Activated T-cell treated with anti-CD3 and anti-CD28 coated beads, Interleukin-2, amount 50 U/mL, for 24 hours (primary cell): ENCODE data around the gene TBC1D25.

ENCODE experiments used
- DNase-seq: peaks from one replicate; pipeline ENCODE4 v3.0.0-alpha.2; 2020
- H3K27ac Mint-ChIP-seq: 2 replicates; pipeline ENCODE4 v1.8.0; 2020; ENCODE audit warnings: mild to moderate bottlenecking, mixed read lengths
- H3K27me3 Mint-ChIP-seq: 2 replicates; pipeline ENCODE4 v1.8.0; 2020; ENCODE audit warnings: mixed read lengths
- H3K36me3 Mint-ChIP-seq: 2 replicates; pipeline ENCODE4 v1.8.0; 2020; ENCODE audit warnings: low read depth, mixed read lengths
- H3K4me1 Mint-ChIP-seq: 2 replicates; pipeline ENCODE4 v1.8.0; 2020; ENCODE audit warnings: low read depth, mixed read lengths
- H3K4me3 Mint-ChIP-seq: 2 replicates; pipeline ENCODE4 v1.8.0; 2020; ENCODE audit warnings: mild to moderate bottlenecking, moderate library complexity, mixed read lengths
- H3K9me3 Mint-ChIP-seq: 2 replicates; pipeline ENCODE4 v1.8.0; 2020; ENCODE audit warnings: mixed read lengths

The TBC1D25 gene

DNA sequence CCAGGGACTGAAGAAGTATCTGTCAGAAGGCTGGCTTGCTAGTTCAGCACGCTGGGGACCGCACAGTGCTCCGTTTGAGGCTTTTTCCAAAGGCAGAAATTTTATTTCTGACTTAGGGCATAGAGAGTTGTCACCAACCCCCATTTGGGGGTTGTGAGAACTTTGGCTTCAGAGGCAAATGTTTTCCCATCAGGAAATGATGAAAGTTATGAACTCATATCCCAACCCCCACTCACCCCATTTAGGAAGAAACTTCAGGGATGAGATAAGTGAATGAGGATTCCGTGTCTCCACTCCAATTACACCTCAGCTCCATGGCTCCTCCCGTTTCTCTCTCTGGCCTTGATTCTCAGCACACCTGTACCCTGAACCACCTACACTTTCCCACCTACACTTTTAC is 53.5 kb downstream of the TBC1D25 start:
- Mint-ChIP-seq H3K27me3 (peaks cover 16% of the 10 kb centered on the region), H3K4me3 (no peak overlapping the region), H3K27ac (no peak overlapping the region), H3K36me3 (peaks cover 6% of the 10 kb centered on the region), H3K9me3 (no peaks in the 10 kb centered on the region), H3K4me1 (peaks cover 3% of the 10 kb centered on the region)
- no peak for DNase-seq

DNA sequence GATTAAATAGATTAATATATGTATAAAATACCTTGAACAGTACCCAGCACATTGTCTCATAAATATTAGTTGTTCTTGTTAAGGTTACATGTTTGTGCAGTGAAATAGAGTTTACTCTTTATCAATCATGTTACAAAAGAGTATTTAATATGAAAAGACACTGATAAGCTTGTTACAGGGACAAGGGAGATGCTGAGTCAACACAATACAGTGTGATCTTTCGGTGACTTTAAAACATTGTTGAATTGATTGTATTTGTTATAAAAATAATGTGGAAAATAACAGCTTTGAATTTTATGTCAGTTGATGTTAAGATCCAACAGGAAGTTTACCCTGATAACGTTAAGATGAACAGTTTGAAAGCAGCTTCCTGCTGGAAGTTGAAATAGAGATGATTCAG is 56.4 kb downstream of the TBC1D25 start:
- H3K9me3 Mint-ChIP-seq, result no peaks in the 10 kb centered on the region
- H3K4me1 Mint-ChIP-seq, result peaks cover 8% of the 10 kb centered on the region
- H3K27ac Mint-ChIP-seq, result no peak overlapping the region
- peaks cover 5% of the 10 kb centered on the region for H3K27me3 Mint-ChIP-seq
- no peak for DNase-seq
- peaks cover 24% of the 10 kb centered on the region for H3K36me3 Mint-ChIP-seq
- no peak overlapping the region for H3K4me3 Mint-ChIP-seq

DNA sequence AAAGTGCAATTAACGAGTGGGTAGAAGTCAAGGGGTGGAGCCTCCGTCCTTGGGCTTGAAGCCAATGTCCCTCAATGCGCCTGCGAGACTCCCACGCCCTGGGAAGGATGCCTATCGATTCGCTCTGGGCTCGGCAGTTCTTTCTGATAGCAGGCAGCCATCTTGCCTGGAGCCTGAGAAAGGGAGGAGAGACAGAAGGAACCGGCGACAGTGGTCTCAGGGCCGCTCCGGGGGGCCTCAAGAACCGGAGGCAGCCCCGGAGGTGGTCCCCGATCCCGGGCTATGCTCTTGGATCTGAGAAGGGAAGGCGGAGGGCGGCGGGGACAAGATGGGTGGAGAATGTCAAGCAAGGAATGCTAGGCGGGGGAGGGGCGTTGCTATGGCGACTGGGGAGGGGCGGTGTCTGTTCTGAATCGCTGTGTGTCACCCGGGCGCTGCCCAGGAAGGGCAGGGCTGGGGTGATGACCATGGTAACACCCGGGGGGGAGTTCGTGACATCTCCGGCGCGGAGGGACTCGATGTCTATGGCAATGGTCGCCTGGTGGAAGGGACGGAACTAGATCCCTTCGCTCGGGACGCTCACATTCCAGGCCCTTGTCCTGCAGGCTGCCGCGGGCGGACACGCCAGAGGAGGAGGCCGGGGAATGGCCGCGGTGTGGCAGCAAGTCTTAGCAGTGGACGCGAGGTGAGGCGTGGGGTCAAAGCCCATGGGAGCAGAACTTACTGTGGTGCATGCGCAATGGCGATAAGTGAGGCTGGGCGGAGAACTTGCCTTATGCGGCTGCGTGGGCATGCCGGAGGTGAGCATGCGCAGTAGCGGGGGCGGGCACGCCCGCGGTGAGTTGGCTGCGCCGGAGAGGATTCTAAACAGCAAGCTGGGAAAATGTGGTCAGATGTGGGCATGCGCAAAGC is 58.1 kb downstream of the TBC1D25 start, which contains the start of gene WDR13:
Gene WDR13, plus strand, starts transcription at position 140 of the 912 bp plus-strand sequence. Its CDS starts 505 bp downstream, at position 645.
- Mint-ChIP-seq H3K27me3 (peaks cover 5% of the 10 kb centered on the region), H3K27ac (peak within 1 kb of the TSS; percentile 100), H3K9me3 (no peaks in the 10 kb centered on the region), H3K36me3 (peaks cover 35% of the 10 kb centered on the region), H3K4me3 (peak within 1 kb of the TSS; percentile 96), H3K4me1 (peaks cover 8% of the 10 kb centered on the region)
- peak; percentile 90 for DNase-seq

DNA sequence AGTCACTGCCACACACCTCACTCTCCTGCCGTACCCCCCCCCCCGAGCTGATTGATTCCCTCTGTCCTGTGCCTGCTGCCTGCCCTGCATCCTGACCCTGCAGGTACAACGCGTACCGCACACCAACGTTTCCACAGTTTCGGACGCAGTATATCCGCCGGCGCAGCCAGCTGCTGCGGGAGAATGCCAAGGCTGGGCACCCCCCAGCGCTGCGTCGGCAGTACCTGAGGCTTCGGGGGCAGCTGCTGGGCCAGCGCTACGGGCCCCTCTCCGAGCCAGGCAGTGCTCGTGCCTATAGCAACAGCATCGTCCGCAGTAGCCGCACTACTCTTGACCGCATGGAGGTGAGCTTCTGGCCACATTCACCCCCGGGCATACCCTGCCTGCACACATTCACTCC is 59.1 kb downstream of the TBC1D25 start:
- Mint-ChIP-seq H3K36me3 (peaks cover 39% of the 10 kb centered on the region), H3K4me1 (peaks cover 8% of the 10 kb centered on the region), H3K9me3 (no peaks in the 10 kb centered on the region), H3K27ac (no peak overlapping the region), H3K4me3 (no peak overlapping the region), H3K27me3 (no peaks in the 10 kb centered on the region)
- no peak for DNase-seq

DNA sequence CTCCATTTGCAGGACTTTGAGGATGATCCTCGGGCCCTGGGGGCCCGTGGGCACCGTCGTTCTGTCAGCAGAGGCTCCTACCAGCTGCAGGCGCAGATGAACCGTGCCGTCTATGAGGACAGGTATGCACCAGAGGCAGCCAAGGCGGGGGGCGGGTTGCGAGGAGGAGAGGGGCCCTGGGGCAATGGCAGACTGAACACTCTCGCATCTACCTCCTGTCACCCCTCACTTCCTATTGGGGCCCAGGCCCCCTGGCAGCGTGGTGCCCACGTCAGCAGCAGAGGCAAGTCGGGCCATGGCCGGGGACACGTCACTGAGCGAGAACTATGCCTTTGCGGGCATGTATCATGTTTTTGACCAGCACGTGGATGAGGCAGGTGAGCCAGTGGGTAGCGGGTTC is 59.8 kb downstream of the TBC1D25 start:
- no peak overlapping the region for H3K4me3 Mint-ChIP-seq
- peaks cover 8% of the 10 kb centered on the region for H3K4me1 Mint-ChIP-seq
- no peaks in the 10 kb centered on the region for H3K27me3 Mint-ChIP-seq
- H3K36me3 Mint-ChIP-seq, result peaks cover 43% of the 10 kb centered on the region
- no peak for DNase-seq
- no peaks in the 10 kb centered on the region for H3K9me3 Mint-ChIP-seq
- no peak overlapping the region for H3K27ac Mint-ChIP-seq

DNA sequence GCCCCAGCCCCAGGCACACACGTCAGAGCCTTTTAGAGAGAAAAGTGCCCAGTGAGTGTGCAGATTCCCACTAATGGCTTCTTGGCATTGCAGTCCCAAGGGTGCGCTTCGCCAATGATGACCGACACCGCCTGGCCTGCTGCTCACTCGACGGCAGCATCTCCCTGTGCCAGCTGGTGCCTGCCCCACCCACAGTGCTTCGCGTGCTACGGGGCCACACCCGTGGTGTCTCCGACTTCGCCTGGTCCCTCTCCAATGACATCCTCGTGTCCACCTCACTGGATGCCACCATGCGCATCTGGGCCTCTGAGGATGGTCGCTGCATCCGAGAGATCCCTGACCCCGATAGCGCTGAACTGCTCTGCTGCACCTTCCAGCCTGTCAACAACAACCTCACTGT is 60.7 kb downstream of the TBC1D25 start:
- H3K27ac Mint-ChIP-seq, result no peak overlapping the region
- DNase-seq, result no peak
- H3K36me3 Mint-ChIP-seq, result peaks cover 50% of the 10 kb centered on the region
- H3K27me3 Mint-ChIP-seq, result no peaks in the 10 kb centered on the region
- no peaks in the 10 kb centered on the region for H3K9me3 Mint-ChIP-seq
- peaks cover 8% of the 10 kb centered on the region for H3K4me1 Mint-ChIP-seq
- no peak overlapping the region for H3K4me3 Mint-ChIP-seq

DNA sequence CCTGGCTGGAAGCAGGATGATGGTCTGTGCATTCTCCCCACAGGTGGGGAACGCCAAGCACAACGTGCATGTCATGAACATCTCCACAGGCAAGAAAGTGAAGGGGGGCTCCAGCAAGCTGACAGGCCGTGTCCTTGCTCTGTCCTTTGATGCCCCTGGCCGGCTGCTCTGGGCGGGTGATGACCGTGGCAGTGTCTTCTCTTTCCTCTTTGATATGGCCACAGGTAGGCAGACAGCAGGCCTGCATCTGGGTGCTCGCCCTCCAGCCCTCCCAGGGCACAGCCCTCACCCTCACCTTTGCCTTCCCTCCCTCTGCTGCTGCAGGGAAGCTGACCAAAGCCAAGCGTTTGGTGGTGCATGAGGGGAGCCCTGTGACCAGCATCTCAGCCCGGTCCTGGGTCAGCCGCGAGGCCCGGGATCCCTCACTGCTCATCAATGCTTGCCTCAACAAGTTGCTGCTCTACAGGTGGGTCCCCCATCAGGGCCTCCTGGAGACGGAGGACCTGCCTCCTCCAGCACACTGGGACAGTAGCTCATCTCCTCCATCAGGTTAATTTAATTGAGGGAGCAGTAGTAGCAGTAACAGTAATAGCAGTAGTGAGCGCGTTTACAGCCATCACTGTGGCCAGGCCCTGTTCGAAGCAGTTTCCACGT is 62.4 kb downstream of the TBC1D25 start:
- Mint-ChIP-seq H3K27me3 (no peaks in the 10 kb centered on the region), H3K4me3 (no peak overlapping the region), H3K4me1 (peaks cover 8% of the 10 kb centered on the region), H3K36me3 (peaks cover 50% of the 10 kb centered on the region), H3K9me3 (no peaks in the 10 kb centered on the region), H3K27ac (no peak overlapping the region)
- no peak for DNase-seq

DNA sequence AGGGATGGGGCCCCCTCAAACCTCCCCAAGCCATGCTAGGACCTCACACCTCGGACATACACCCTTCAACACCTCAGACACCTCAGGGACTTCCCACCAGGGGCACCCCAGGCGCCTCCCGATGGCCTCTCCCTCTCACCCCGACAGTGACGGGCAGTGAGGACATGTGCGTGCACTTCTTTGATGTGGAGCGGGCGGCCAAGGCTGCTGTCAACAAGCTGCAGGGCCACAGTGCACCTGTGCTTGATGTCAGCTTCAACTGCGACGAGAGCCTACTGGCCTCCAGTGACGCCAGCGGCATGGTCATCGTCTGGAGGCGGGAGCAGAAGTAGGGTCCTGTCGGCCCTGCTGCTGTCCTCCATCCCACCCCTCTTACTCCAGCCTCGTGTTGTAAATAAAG is 65.2 kb downstream of the TBC1D25 start:
- Mint-ChIP-seq H3K36me3 (peaks cover 31% of the 10 kb centered on the region), H3K27me3 (no peaks in the 10 kb centered on the region), H3K9me3 (no peaks in the 10 kb centered on the region), H3K27ac (no peak overlapping the region), H3K4me3 (no peak overlapping the region), H3K4me1 (peaks cover 2% of the 10 kb centered on the region)
- DNase-seq, result no peak

DNA sequence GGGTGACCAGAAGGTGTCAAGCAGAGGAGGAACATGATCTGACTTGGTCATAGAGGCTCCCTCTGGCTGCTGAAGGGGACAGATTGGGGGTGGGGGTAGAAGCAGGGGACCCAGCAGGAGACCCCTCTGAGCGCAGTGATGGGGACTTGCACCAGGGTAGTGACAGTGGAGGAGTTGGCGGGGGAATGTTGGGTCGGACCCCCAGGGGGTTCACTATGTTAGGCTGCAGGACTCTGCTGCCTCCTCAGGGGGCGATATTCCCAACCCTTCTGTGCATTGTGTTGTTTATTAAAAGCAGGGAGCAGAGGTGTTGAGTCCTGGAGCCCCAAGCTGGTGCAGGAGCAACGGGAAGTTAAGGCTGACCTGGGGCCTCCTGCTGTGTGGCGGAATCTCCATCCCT is 66.6 kb downstream of the TBC1D25 start:
- no peak for DNase-seq
- Mint-ChIP-seq H3K9me3 (no peaks in the 10 kb centered on the region), H3K4me3 (no peak overlapping the region), H3K27ac (no peak overlapping the region), H3K27me3 (no peaks in the 10 kb centered on the region), H3K4me1 (peaks cover 2% of the 10 kb centered on the region), H3K36me3 (peaks cover 25% of the 10 kb centered on the region)

DNA sequence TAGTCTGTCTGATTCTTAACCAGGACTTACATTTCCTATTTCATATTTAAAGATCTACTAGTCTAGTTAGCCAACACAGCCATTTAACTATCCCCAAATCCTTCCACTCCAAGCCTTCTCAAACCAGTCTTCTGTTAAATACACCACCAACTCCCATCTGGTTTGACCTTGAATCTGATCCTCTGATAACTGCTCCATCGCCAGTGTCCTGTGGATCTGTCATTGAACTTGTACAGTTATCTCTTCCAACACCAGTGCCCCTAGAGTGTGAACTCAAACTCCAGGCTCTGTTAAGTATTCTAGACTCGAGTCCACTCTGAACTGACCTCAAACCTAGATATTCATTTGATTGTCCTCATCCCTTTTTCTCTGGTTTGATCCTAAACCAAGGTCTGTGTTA is 72.2 kb downstream of the TBC1D25 start:
- Mint-ChIP-seq H3K27ac (no peak overlapping the region), H3K4me3 (no peak overlapping the region), H3K27me3 (peaks cover 10% of the 10 kb centered on the region), H3K4me1 (peaks cover 2% of the 10 kb centered on the region), H3K36me3 (no peaks in the 10 kb centered on the region), H3K9me3 (no peaks in the 10 kb centered on the region)
- no peak for DNase-seq
